GM23248 (cell line): ENCODE data around the gene CACNA1C.

Source experiments
- EZH2 ChIP-seq: fragments of 200-600 bp; sonication (generic); IDR thresholded peaks from 2 replicates; pipeline ENCODE4 v1.6.1; 2018; ENCODE audit warnings: antibody characterized with exemption, mild to moderate bottlenecking; ENCODE audit not compliant: insufficient read depth, poor library complexity, severe bottlenecking
- EZH2phosphoT487 ChIP-seq: fragments of 200-600 bp; sonication (generic); IDR thresholded peaks from 2 replicates; pipeline ENCODE4 v1.6.1; 2018; ENCODE audit warnings: antibody characterized with exemption, moderate library complexity, mild to moderate bottlenecking, low read depth; ENCODE audit not compliant: insufficient read depth

- TF ChIP-seq EZH2 (no peak), EZH2phosphoT487 (no peak)
These were observed 59.6 kb downstream of the CACNA1C start for GRCh38 chr12:2112401-2112800.
